CD4-positive, alpha-beta memory T cell (primary cell): ENCODE measurements around the gene CA14. TPM values are rescaled to one million over a fixed set of nuclear protein-coding genes. Genes with fewer than 3 reads are reported as not detected.
A peak's percentile ranks its signal among the peaks of the same experiment; 100 is the strongest.

Experiments used
- CTCF ChIA-PET: fragments of 350-600 bp; sonication (Branson Sonifier 250); formaldehyde crosslinking; loops from one replicate; lab custom pipeline; 2021; ENCODE audit warnings: inconsistent platforms; ENCODE audit not compliant: partially characterized antibody; lab: Charles Lee
- POLR2A ChIA-PET: fragments of 350-600 bp; sonication (Branson Sonifier 250); formaldehyde crosslinking; loops from one replicate; lab custom pipeline; 2021; ENCODE audit not compliant: partially characterized antibody; lab: Charles Lee
- DNase-seq, 5 donors: peaks; one replicate each; pipeline versions ENCODE4 v3.0.0 to v3.0.0-alpha.2; 2020 to 2022; ENCODE audit warnings: mixed read lengths in 1 of 5
- H3K27ac ChIP-seq: one replicate; pipeline ENCODE4 v1.7.0; 2013; ENCODE audit warnings: low read depth, low read length
- H3K27me3 ChIP-seq: 2 replicates; pipeline ENCODE4 v1.7.0; 2013; ENCODE audit warnings: mild to moderate bottlenecking, low read length, moderate library complexity; ENCODE audit not compliant: insufficient read depth
- H3K36me3 ChIP-seq: 2 replicates; pipeline ENCODE4 v1.7.0; 2013; ENCODE audit warnings: mild to moderate bottlenecking, low read length, moderate library complexity; ENCODE audit not compliant: insufficient read depth
- H3K4me1 ChIP-seq: 2 replicates; pipeline ENCODE4 v1.7.0; 2013; ENCODE audit warnings: mild to moderate bottlenecking, low read length, moderate library complexity; ENCODE audit not compliant: insufficient read depth
- H3K4me3 ChIP-seq, 2 donors: one replicate each; pipeline ENCODE4 v1.7.0; 2013; ENCODE audit warnings: low read length in 2 of 2, mild to moderate bottlenecking in 1 of 2
- H3K9me3 ChIP-seq, 2 donors: one replicate each; pipeline ENCODE4 v1.7.0; 2013; ENCODE audit warnings: low read length in 2 of 2, control low read depth in 1 of 2; ENCODE audit not compliant: control insufficient read depth in 1 of 2
- H3K27ac Mint-ChIP-seq, 7 donors: one replicate each; pipeline ENCODE4 v1.8.0; 2020 to 2021; ENCODE audit warnings: mixed read lengths in 7 of 7, mild to moderate bottlenecking in 6 of 7, inconsistent platforms in 3 of 7, moderate library complexity in 3 of 7
- H3K27me3 Mint-ChIP-seq, 2 donors: one replicate each; pipeline ENCODE4 v1.8.0; 2020 to 2021; ENCODE audit warnings: mixed read lengths in 2 of 2
- H3K36me3 Mint-ChIP-seq, 2 donors: one replicate each; pipeline ENCODE4 v1.8.0; 2020 to 2021; ENCODE audit warnings: mixed read lengths in 2 of 2, inconsistent platforms in 1 of 2, mild to moderate bottlenecking in 1 of 2
- H3K4me1 Mint-ChIP-seq, 4 donors: one replicate each; pipeline ENCODE4 v1.8.0; 2020 to 2021; ENCODE audit warnings: mixed read lengths in 4 of 4, mild to moderate bottlenecking in 1 of 4
- H3K4me3 Mint-ChIP-seq, 8 donors: one replicate each; pipeline ENCODE4 v1.8.0; 2020 to 2021; ENCODE audit warnings: mixed read lengths in 8 of 8, mild to moderate bottlenecking in 7 of 8, moderate library complexity in 6 of 8, inconsistent platforms in 3 of 8
- H3K9me3 Mint-ChIP-seq, 8 donors: one replicate each; pipeline ENCODE4 v1.8.0; 2020 to 2021; ENCODE audit warnings: mixed read lengths in 8 of 8, mild to moderate bottlenecking in 5 of 8, inconsistent platforms in 3 of 8, moderate library complexity in 1 of 8
- intact Hi-C: fragments of 100-400 bp; cut with micrococcal nuclease; formaldehyde crosslinking; loops from one replicate; pipeline ENCODE4 v1.15.1; 2023
- polyA plus RNA-seq, 2 donors: library from polyadenylated mRNA; unstranded; fragments of 300-500 nt; fragmentation: Illumina TruSeq; gene quantifications; one replicate each; pipeline ENCODE4 v1.2.3, GENCODE V29; 2021
- total RNA-seq, 2 experiments: library from RNA; stranded (reverse); gene quantifications; one replicate each; pipeline ENCODE4 v1.2.3, GENCODE V29; 2021

CA14 gene
- total and polyA plus RNA-seq, 4 experiments from 2014 or later: 0.40 TPM; not detected in 3

DNA sequence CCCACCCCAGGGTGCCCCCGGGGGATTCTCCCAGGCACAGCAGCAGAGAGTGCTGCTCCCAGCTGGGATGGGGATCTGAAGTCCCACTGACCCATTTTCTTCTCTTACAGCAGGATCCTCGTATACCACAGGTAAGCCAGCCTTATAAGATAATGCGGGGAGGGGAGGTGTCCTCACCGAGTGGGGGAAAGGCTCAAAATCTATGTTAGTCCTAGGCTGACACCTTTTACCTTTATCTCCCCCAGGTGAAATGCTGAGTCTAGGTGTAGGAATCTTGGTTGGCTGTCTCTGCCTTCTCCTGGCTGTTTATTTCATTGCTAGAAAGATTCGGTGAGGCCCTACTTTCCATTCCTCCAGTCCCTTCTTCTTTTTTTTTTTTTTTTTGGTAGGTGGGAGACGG is 6.0 kb downstream of the CA14 start:
- H3K27ac Mint-ChIP-seq: peak overlapping the region in 2 of 7 donors; percentile 36 to 40
- intact Hi-C loops: no loop called here

DNA sequence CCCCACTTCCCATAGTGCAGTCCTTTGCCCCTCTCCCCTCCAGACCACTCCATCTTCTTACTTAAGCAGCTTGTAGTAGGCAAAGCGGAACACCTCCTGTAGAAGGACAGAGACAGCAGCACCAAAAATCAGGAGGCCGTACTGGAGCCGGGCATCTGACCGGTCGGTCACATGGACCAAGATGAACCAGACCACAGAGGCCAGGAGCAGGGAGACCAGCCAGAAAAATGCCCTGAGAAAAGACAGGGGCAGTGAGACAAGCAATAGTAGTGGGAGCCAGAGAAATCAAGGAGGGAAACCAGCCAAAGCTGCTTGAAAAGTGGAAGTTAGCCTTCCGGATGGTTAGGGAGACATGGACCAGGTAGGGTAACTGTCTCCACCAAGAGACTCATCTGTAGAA is 10.3 kb downstream of the CA14 start:
- Histone ChIP-seq H3K36me3 (peaks cover 30% of the 10 kb centered on the region), H3K4me3 (peak overlapping the region; percentile 83 to 85), H3K27ac (peak overlapping the region; percentile 96), H3K9me3 (no peaks in the 10 kb centered on the region), H3K4me1 (peaks cover 24% of the 10 kb centered on the region), H3K27me3 (no peaks in the 10 kb centered on the region)
- Mint-ChIP-seq H3K36me3 (peaks cover 24 to 55% of the 10 kb centered on the region in 2 donors), H3K27ac (peak overlapping the region; percentile 96 to 99 (median 99)), H3K4me3 (peak overlapping the region; percentile 92 to 99 (median 97)), H3K4me1 (peaks cover 18 to 35% (median 27%) of the 10 kb centered on the region in 4 donors), H3K27me3 (no peaks in the 10 kb centered on the region), H3K9me3 (peaks cover 0 to 2% (median 0%) of the 10 kb centered on the region in 8 donors)
- ChIA-PET POLR2A (interaction anchor here (1.2 to 2.0 kb wide), 3 partner anchors 12 to 97 kb away, joined by 3 to 19 read pairs (median 7); partner anchors contain the start of genes ANP32E and RPRD2), CTCF (interaction anchor here (0.6 kb wide), 1 partner anchor 12 kb away, joined by 3 read pairs; no protein-coding TSS in a partner anchor)
- intact Hi-C loops: loop anchor here (1.0 to 2.0 kb wide), 3 partner anchors 15 to 32 kb away; partner anchors contain the start of genes ANP32E, CIART and MRPS21
- no peak for DNase-seq

More for the DNA sequence above, 6.0 kb downstream of the CA14 start:
- peaks cover 6% of the 10 kb centered on the region for H3K27me3 ChIP-seq
- no peak overlapping the region for H3K4me3 Mint-ChIP-seq
- H3K4me3 ChIP-seq: no peak overlapping the region
- H3K4me1 Mint-ChIP-seq: peaks cover 11 to 28% (median 19%) of the 10 kb centered on the region in 4 donors
- no peak overlapping the region for H3K27ac ChIP-seq
- CTCF ChIA-PET: interaction anchor here (2.0 kb wide), 1 partner anchor 18 kb away, joined by 6 read pairs; no protein-coding TSS in a partner anchor
- H3K36me3 Mint-ChIP-seq: peaks cover 22 to 40% of the 10 kb centered on the region in 2 donors
- no peaks in the 10 kb centered on the region for H3K9me3 ChIP-seq
- H3K9me3 Mint-ChIP-seq: no peaks in the 10 kb centered on the region
- peaks cover 30% of the 10 kb centered on the region for H3K36me3 ChIP-seq
- no peak for DNase-seq
- peaks cover 15% of the 10 kb centered on the region for H3K4me1 ChIP-seq
- POLR2A ChIA-PET: interaction anchor here (0.6 kb wide), 2 partner anchors 8 kb away, joined by 3 read pairs; no protein-coding TSS in a partner anchor
- peaks cover 0 to 7% of the 10 kb centered on the region in 2 donors for H3K27me3 Mint-ChIP-seq

GRCh38 chr1:150268340-150268704 is 10.7 kb downstream of the CA14 start:
- no peaks in the 10 kb centered on the region for H3K9me3 ChIP-seq
- Mint-ChIP-seq H3K27me3 (no peaks in the 10 kb centered on the region), H3K4me1 (peaks cover 18 to 35% (median 27%) of the 10 kb centered on the region in 4 donors), H3K27ac (peak overlapping the region; percentile 96 to 99 (median 99)), H3K4me3 (peak overlapping the region; percentile 92 to 99 (median 97)), H3K36me3 (peaks cover 28 to 59% of the 10 kb centered on the region in 2 donors), H3K9me3 (peaks cover 0 to 2% (median 0%) of the 10 kb centered on the region in 8 donors)
- ChIA-PET POLR2A (interaction anchor here (0.9 to 2.6 kb wide), 9 partner anchors 8 to 382 kb away, joined by 3 to 37 read pairs (median 7); partner anchors contain the start of genes ANP32E, CIART and RPRD2), CTCF (interaction anchor here (1.0 to 1.5 kb wide), 3 partner anchors 12 to 653 kb away, joined by 3 to 4 read pairs (median 3); no protein-coding TSS in a partner anchor)
- peaks cover 24% of the 10 kb centered on the region for H3K4me1 ChIP-seq
- peak; percentile 53 to 70 (median 59) for DNase-seq
- intact Hi-C loops: loop anchor here (1.0 to 2.0 kb wide), 3 partner anchors 14 to 32 kb away; partner anchors contain the start of genes ANP32E, CIART and MRPS21
- peaks cover 30% of the 10 kb centered on the region for H3K36me3 ChIP-seq
- H3K4me3 ChIP-seq: peak overlapping the region; percentile 83 to 85
- peak overlapping the region; percentile 96 for H3K27ac ChIP-seq
- H3K27me3 ChIP-seq: no peaks in the 10 kb centered on the region

- ChIA-PET POLR2A (interaction anchor here (0.6 to 2.6 kb wide), 17 partner anchors 9 to 382 kb away, joined by 3 to 37 read pairs (median 4); partner anchors contain the start of genes ANP32E, CIART, MCL1 and RPRD2), CTCF (interaction anchor here (1.0 to 1.5 kb wide), 3 partner anchors 13 to 653 kb away, joined by 3 to 4 read pairs (median 3); no protein-coding TSS in a partner anchor)
- Mint-ChIP-seq H3K4me1 (peaks cover 18 to 35% (median 27%) of the 10 kb centered on the region in 4 donors), H3K36me3 (peaks cover 32 to 61% of the 10 kb centered on the region in 2 donors), H3K27me3 (no peaks in the 10 kb centered on the region), H3K4me3 (peak within 1 kb of the TSS; percentile 92 to 99 (median 97)), H3K9me3 (peaks cover 0 to 2% (median 0%) of the 10 kb centered on the region in 8 donors), H3K27ac (peak within 1 kb of the TSS; percentile 96 to 99 (median 99))
- H3K36me3 ChIP-seq: peaks cover 30% of the 10 kb centered on the region
- peaks cover 24% of the 10 kb centered on the region for H3K4me1 ChIP-seq
- no peaks in the 10 kb centered on the region for H3K27me3 ChIP-seq
- H3K4me3 ChIP-seq: peak within 1 kb of the TSS; percentile 83 to 85
- intact Hi-C loops: loop anchor here (1.0 to 2.0 kb wide), 3 partner anchors 14 to 33 kb away; partner anchors contain the start of genes ANP32E, CIART and MRPS21
- no peaks in the 10 kb centered on the region for H3K9me3 ChIP-seq
- peak within 1 kb of the TSS; percentile 96 for H3K27ac ChIP-seq
- DNase-seq: peak; percentile 89 to 93 (median 91)
Observed at GRCh38 chr1:150268705-150269403, 11.3 kb downstream of the CA14 start, which contains the start of gene APH1A. Gene APH1A (minus strand): TSS chr1:150269016. CDS start chr1:150268810, 206 bp downstream.

DNA sequence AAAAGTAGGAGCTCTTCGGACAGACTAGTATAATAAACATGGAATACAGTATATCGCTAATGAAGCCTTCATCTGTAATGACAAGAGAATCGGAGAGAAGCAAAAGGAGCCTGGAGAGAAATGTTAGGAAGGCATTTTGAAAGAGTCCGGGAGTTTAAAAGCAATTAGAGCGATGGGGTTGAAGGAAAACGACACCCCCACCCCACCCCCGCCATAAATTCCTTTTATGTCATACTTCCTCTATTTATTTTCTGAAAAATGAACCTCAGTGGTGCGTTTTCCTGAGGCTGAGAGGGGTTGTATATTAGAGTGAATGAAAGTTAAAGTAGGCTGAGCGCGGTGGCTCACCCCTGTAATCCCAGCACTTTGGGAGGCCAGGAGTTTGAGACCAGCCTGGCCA is 11.9 kb downstream of the CA14 start:
- Mint-ChIP-seq H3K36me3 (peaks cover 33 to 59% of the 10 kb centered on the region in 2 donors), H3K9me3 (peaks cover 0 to 2% (median 0%) of the 10 kb centered on the region in 8 donors), H3K27me3 (no peaks in the 10 kb centered on the region), H3K4me1 (peaks cover 18 to 35% (median 27%) of the 10 kb centered on the region in 4 donors), H3K4me3 (peak overlapping the region; percentile 92 to 99 (median 97)), H3K27ac (peak overlapping the region; percentile 96 to 99 (median 99))
- Histone ChIP-seq H3K4me3 (peak overlapping the region; percentile 83 to 85), H3K27me3 (no peaks in the 10 kb centered on the region), H3K4me1 (peaks cover 24% of the 10 kb centered on the region), H3K27ac (peak overlapping the region; percentile 96), H3K9me3 (no peaks in the 10 kb centered on the region), H3K36me3 (peaks cover 28% of the 10 kb centered on the region)
- intact Hi-C loops: loop anchor here (2.0 kb wide), 1 partner anchor 13 kb away; the partner anchor contains the start of gene CIART
- POLR2A ChIA-PET: interaction anchor here (0.5 to 2.6 kb wide), 17 partner anchors 9 to 383 kb away, joined by 3 to 37 read pairs (median 4); partner anchors contain the start of genes ANP32E, CIART, MCL1 and RPRD2
- CTCF ChIA-PET: interaction anchor here (1.0 to 1.5 kb wide), 4 partner anchors 13 to 652 kb away, joined by 3 to 4 read pairs (median 3); no protein-coding TSS in a partner anchor
- DNase-seq: no peak

- Histone ChIP-seq H3K4me3 (no peak overlapping the region), H3K36me3 (peaks cover 9% of the 10 kb centered on the region), H3K9me3 (no peaks in the 10 kb centered on the region), H3K4me1 (peaks cover 24% of the 10 kb centered on the region), H3K27me3 (no peaks in the 10 kb centered on the region), H3K27ac (no peak overlapping the region)
- intact Hi-C loops: no loop called here
- ChIA-PET POLR2A (interaction anchor here (0.7 to 1.3 kb wide), 2 partner anchors 8 to 16 kb away, joined by 3 read pairs; no protein-coding TSS in a partner anchor), CTCF (interaction anchor here (1.0 to 3.0 kb wide), 2 partner anchors 9 to 15 kb away, joined by 5 to 14 read pairs; no protein-coding TSS in a partner anchor)
- H3K27ac Mint-ChIP-seq: peak overlapping the region in 2 of 7 donors; percentile 29 to 48
- peaks cover 18 to 32% (median 25%) of the 10 kb centered on the region in 4 donors for H3K4me1 Mint-ChIP-seq
- peak overlapping the region in 1 of 8 donors; percentile 20 for H3K4me3 Mint-ChIP-seq
- H3K36me3 Mint-ChIP-seq: peaks cover 20 to 42% of the 10 kb centered on the region in 2 donors
- no peak for DNase-seq
- peaks cover 0 to 2% (median 0%) of the 10 kb centered on the region in 8 donors for H3K9me3 Mint-ChIP-seq
- H3K27me3 Mint-ChIP-seq: no peaks in the 10 kb centered on the region
Observed at GRCh38 chr1:150271291-150271959, 13.9 kb downstream of the CA14 start.
